Measurements from ENCODE around the gene KIZ.

DNA sequence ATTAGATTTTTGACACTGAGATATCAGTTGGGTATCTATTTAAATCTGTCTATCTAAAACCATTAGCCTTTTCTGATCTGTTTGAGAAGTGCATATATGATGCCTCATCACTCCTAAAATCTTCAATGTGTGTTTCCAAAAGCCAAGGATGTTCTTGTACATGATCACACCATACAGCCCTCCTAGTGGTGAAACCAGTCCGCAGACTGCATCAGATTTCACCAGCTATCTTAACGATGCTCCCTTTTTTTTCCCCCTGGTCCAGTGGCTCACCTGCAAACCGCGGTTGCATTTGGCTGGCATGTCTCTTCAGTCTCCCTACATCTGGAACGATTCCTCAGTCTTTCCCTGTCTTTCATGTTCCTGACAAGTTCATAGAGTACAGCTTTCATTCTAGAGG is 4.0 kb downstream of the KIZ start:
- TF ChIP-seq, protein P1, sequence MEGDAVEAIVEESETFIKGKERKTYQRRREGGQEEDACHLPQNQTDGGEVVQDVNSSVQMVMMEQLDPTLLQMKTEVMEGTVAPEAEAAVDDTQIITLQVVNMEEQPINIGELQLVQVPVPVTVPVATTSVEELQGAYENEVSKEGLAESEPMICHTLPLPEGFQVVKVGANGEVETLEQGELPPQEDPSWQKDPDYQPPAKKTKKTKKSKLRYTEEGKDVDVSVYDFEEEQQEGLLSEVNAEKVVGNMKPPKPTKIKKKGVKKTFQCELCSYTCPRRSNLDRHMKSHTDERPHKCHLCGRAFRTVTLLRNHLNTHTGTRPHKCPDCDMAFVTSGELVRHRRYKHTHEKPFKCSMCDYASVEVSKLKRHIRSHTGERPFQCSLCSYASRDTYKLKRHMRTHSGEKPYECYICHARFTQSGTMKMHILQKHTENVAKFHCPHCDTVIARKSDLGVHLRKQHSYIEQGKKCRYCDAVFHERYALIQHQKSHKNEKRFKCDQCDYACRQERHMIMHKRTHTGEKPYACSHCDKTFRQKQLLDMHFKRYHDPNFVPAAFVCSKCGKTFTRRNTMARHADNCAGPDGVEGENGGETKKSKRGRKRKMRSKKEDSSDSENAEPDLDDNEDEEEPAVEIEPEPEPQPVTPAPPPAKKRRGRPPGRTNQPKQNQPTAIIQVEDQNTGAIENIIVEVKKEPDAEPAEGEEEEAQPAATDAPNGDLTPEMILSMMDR (IDR thresholded peaks at IDR 0.05), result peak; percentile 25
- TF ChIP-seq EZH2 (IDR thresholded peaks at IDR 0.05) (no peak), EZH2phosphoT487 (IDR thresholded peaks at IDR 0.05) (no peak)
